ENCODE measurements around the gene ENTREP3. TPM values are rescaled to one million over a fixed set of nuclear protein-coding genes. Genes with fewer than 3 reads are reported as not detected.
A peak's percentile ranks its signal among the peaks of the same experiment; 100 is the strongest.

Gene ENTREP3
- total RNA-seq, 1 experiment from 2014 or later: 32.3 TPM

- Mint-ChIP-seq H3K36me3 (ENCODE audit: insufficient read depth, unreplicated experiment) (peaks cover 93% of the 10 kb centered on the region), H3K27me3 (ENCODE audit: insufficient read depth, unreplicated experiment) (no peaks in the 10 kb centered on the region), H3K4me3 (ENCODE audit: unreplicated experiment) (no peak overlapping the region), H3K4me1 (ENCODE audit: insufficient read depth, unreplicated experiment) (peaks cover 8% of the 10 kb centered on the region), H3K9me3 (ENCODE audit: unreplicated experiment) (no peaks in the 10 kb centered on the region), H3K27ac (ENCODE audit: low read depth, unreplicated experiment) (no peak overlapping the region)
- ChIA-PET CTCF (interaction anchor here (0.7 to 14.5 kb wide), 6 partner anchors 9 to 326 kb away, joined by 3 to 238 read pairs (median 9); partner anchors contain the start of genes ADAM15 and ENTREP3), POLR2A (interaction anchor here (1.0 to 3.0 kb wide), 7 partner anchors 10 to 57 kb away, joined by 3 to 10 read pairs (median 4); partner anchors contain the start of genes ENTREP3 and FDPS)
- BruUV-seq (replicated peaks): no TSS peak
- intact Hi-C loops (cut with micrococcal nuclease): no loop called here
- TF ChIP-seq, protein P1, sequence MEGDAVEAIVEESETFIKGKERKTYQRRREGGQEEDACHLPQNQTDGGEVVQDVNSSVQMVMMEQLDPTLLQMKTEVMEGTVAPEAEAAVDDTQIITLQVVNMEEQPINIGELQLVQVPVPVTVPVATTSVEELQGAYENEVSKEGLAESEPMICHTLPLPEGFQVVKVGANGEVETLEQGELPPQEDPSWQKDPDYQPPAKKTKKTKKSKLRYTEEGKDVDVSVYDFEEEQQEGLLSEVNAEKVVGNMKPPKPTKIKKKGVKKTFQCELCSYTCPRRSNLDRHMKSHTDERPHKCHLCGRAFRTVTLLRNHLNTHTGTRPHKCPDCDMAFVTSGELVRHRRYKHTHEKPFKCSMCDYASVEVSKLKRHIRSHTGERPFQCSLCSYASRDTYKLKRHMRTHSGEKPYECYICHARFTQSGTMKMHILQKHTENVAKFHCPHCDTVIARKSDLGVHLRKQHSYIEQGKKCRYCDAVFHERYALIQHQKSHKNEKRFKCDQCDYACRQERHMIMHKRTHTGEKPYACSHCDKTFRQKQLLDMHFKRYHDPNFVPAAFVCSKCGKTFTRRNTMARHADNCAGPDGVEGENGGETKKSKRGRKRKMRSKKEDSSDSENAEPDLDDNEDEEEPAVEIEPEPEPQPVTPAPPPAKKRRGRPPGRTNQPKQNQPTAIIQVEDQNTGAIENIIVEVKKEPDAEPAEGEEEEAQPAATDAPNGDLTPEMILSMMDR (IDR thresholded peaks at IDR 0.05; ENCODE audit: unreplicated experiment): no peak
- no peak for DNase-seq (ENCODE audit: unreplicated experiment)
Measured at GRCh38 chr1:155266553-155266952, 11.3 kb upstream of the ENTREP3 start.

GRCh38 chr1:155263067-155263466 is 7.8 kb upstream of the ENTREP3 start:
- BruUV-seq (replicated peaks): TSS peak; percentile 1
- no peak for DNase-seq (ENCODE audit: unreplicated experiment)
- TF ChIP-seq, protein P1 (IDR thresholded peaks at IDR 0.05; ENCODE audit: unreplicated experiment): no peak
- Mint-ChIP-seq H3K4me3 (ENCODE audit: unreplicated experiment) (peak overlapping the region; percentile 98), H3K27ac (ENCODE audit: low read depth, unreplicated experiment) (peak overlapping the region; percentile 96), H3K9me3 (ENCODE audit: unreplicated experiment) (no peaks in the 10 kb centered on the region), H3K27me3 (ENCODE audit: insufficient read depth, unreplicated experiment) (no peaks in the 10 kb centered on the region), H3K36me3 (ENCODE audit: insufficient read depth, unreplicated experiment) (peaks cover 93% of the 10 kb centered on the region), H3K4me1 (ENCODE audit: insufficient read depth, unreplicated experiment) (peaks cover 18% of the 10 kb centered on the region)
- POLR2A ChIA-PET: interaction anchor here (1.0 to 6.6 kb wide), 3 partner anchors 7 to 45 kb away, joined by 3 to 98 read pairs (median 3); partner anchors contain the start of genes CLK2, ENTREP3 and FDPS
- intact Hi-C loops (cut with micrococcal nuclease): loop anchor here (5.0 kb wide), 1 partner anchor 56 kb away; the partner anchor contains the start of genes MTX1 and THBS3
- CTCF ChIA-PET: interaction anchor here (1.0 to 14.5 kb wide), 4 partner anchors 11 to 60 kb away, joined by 3 to 238 read pairs (median 4); partner anchors contain the start of gene ENTREP3

DNA sequence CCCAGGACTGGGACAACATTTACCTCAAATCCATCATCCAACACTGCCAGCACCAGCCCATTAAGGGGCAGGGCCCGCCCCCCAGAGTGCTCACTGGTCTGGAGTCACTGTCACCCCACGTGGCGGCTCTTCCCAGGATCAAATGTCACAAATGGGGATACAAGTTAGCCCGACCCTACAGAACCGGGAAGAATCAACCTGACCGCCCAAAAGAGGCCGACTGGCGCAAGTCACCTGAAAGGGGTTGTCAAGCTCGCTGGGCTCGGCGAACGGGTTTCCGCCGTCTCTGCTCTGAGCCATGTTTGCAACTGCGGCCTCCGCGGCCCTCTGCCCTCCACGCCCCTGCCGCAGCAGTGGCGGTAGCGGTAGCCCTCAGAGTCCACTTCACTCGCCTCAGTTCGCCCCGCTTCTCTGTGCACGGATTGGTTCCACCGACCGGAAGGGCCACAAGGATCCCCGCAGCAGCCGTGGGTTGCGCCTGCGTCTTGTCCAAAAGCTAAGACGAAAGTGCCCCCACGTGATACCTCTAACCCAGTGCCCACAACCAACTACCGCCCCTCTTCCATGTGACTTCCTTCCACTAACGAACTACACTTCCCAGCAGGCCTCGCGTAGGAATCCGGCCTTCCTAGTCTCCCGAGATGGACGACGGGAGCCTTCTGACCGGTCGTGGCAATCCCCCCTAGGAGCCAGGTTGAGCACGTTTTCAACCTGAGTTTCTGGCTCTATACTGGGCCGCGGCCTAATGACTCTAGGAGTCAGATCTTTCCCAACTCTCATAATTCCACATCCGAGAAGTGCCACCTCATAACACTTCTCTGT is 6.8 kb upstream of the ENTREP3 start, which contains the start of gene SCAMP3:
Gene SCAMP3 (minus strand): TSS at position 509 of the 822 bp plus-strand sequence. CDS start 209 bp downstream, at position 300.
- peaks cover 18% of the 10 kb centered on the region for H3K4me1 Mint-ChIP-seq (ENCODE audit: insufficient read depth, unreplicated experiment)
- POLR2A ChIA-PET: interaction anchor here (0.5 to 6.6 kb wide), 21 partner anchors 10 to 860 kb away, joined by 3 to 98 read pairs (median 5); partner anchors contain the start of genes ASH1L, CLK2, FDPS and HCN3
- CTCF ChIA-PET: interaction anchor here (0.6 to 5.5 kb wide), 6 partner anchors 10 to 1321 kb away, joined by 3 to 150 read pairs (median 5); partner anchors contain the start of gene CLK2
- TF ChIP-seq, protein P1 (IDR thresholded peaks at IDR 0.05; ENCODE audit: unreplicated experiment): no peak
- peak; percentile 100 for DNase-seq (ENCODE audit: unreplicated experiment)
- H3K36me3 Mint-ChIP-seq (ENCODE audit: insufficient read depth, unreplicated experiment): peaks cover 94% of the 10 kb centered on the region
- H3K9me3 Mint-ChIP-seq (ENCODE audit: unreplicated experiment): no peaks in the 10 kb centered on the region
- H3K4me3 Mint-ChIP-seq (ENCODE audit: unreplicated experiment): peak within 1 kb of the TSS; percentile 98
- BruUV-seq (replicated peaks): TSS peak; percentile 42
- peak within 1 kb of the TSS; percentile 96 for H3K27ac Mint-ChIP-seq (ENCODE audit: low read depth, unreplicated experiment)
- H3K27me3 Mint-ChIP-seq (ENCODE audit: insufficient read depth, unreplicated experiment): no peaks in the 10 kb centered on the region
- intact Hi-C loops (cut with micrococcal nuclease): loop anchor here (5.0 kb wide), 1 partner anchor 55 kb away; the partner anchor contains the start of genes MTX1 and THBS3

DNA sequence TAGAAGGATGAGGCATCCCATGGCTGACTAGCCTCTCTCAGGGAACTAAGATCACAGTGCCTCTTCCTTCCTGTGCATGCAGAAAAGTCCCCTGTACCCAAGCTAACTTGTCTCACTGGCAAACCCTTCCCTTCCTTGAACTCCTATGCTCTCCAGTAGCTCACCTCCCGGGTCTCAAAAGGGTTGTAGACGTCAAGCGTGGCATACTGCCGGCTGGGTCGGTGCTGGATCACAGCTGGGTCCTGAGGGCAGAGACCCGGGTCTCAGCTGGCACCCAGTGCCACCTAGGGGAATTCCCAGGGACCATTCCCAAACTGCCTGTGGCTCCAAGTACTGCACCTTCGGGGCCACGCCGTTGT is 6.2 kb upstream of the ENTREP3 start:
- intact Hi-C loops (cut with micrococcal nuclease): loop anchor here (5.0 kb wide), 1 partner anchor 54 kb away; the partner anchor contains the start of genes MTX1 and THBS3
- CTCF ChIA-PET: interaction anchor here (0.6 to 5.5 kb wide), 7 partner anchors 10 to 60 kb away, joined by 3 to 150 read pairs (median 5); partner anchors contain the start of gene CLK2
- Mint-ChIP-seq H3K36me3 (ENCODE audit: insufficient read depth, unreplicated experiment) (peaks cover 93% of the 10 kb centered on the region), H3K9me3 (ENCODE audit: unreplicated experiment) (no peaks in the 10 kb centered on the region), H3K4me1 (ENCODE audit: insufficient read depth, unreplicated experiment) (peaks cover 23% of the 10 kb centered on the region), H3K27ac (ENCODE audit: low read depth, unreplicated experiment) (peak overlapping the region; percentile 96), H3K27me3 (ENCODE audit: insufficient read depth, unreplicated experiment) (no peaks in the 10 kb centered on the region), H3K4me3 (ENCODE audit: unreplicated experiment) (peak overlapping the region; percentile 98)
- no TSS peak for BruUV-seq (replicated peaks)
- TF ChIP-seq, protein P1 (IDR thresholded peaks at IDR 0.05; ENCODE audit: unreplicated experiment): no peak
- DNase-seq (ENCODE audit: unreplicated experiment): no peak
- POLR2A ChIA-PET: interaction anchor here (0.5 to 6.6 kb wide), 19 partner anchors 11 to 861 kb away, joined by 3 to 98 read pairs (median 5); partner anchors contain the start of genes ASH1L, CLK2, FDPS and HCN3
